HG03175 (cell line): Measurements from ENCODE around the gene ADCY5.

Experiments used
- ATAC-seq: cut with Tn5 transposase; IDR thresholded peaks from one replicate; pipeline ENCODE4 v1.9.1; 2021; ENCODE audit warnings: mild to moderate bottlenecking, moderate library complexity; ENCODE audit not compliant: unreplicated experiment

The ADCY5 gene

DNA sequence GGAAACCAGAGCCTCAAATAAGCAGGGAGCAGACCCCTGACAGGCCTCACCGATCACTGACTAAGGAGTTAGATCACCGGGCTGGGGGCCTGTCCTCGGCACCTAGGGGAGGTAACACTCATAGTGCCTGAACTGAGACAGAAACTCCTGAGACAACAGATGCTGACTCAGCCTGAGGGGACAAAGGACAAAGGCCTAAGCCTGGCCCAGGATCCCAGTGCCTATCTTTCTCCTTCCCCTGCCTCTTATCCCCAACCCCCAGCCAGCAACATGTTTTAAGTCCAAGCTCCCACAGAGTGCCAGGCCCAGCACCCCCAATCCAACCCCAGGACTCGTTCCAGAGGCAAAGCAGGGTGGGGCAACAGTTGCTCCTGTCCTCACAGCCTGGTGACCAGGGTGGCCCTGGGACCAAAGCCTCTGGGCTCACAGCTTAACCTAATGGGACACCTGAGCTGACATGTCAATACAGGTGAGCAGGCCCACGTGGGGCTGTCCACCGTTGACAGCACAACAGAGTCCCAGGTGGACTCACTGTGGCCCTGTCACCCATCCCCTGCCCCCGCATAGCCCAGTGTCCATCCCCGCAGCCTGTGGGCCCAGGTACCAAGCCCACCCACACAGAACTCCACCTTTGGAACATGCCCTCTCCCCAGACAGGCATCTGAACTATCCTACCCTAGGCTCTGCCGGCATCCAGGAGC lies 37.4 kb downstream of the ADCY5 start:
- no peak for ATAC-seq

DNA sequence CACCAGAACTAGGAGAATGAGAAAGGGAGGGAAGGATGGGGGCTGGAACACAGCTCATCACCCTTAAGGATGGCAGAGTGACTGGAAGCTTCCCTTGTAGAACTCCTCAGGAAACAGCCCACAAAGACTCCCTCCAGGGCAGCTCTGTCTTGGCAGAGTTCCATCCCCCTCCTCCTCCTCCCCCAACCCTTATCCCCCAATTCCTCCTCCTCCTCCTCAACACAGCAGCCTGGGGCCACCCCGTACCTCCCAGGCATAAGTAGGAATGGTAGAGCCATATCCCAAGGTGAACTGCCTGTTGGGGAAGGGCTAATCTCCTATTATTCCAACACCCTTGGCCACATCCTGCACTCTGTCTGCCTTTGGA lies 38.8 kb downstream of the ADCY5 start:
- ATAC-seq, result no peak

DNA sequence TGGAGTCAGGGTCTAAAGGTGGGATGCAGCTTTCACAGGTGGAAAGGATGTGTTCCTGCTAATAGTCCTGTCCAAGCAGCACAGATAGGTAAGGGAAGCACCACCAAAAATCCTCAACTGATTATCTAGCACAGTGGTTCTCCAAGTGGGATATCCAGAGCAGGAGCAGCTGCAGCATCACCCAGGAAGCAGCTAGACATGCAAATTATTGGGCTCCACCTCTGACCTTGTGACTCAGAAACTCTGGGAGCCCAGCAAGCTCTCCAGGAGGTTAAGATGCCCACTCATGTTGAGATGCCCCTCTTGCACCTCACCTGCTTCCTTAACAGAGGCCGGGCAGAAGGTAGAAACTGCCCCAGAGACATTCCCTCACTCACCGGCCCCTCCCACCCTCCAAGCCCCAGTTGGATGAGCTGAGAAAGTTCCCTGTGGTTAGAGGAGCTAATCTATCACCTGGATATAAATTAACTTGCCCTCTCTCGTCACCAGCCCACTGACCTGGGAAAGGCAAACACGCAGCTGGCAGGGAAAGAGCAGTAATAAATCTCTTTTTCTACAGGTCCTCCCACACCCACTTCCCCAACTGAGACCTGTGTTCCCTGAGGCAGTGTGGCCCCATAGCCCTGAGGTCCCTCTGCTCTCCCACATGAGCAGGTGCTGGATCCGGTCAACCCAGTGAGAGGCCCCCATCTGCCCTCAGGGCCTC lies 39.3 kb downstream of the ADCY5 start:
- ATAC-seq, result no peak

DNA sequence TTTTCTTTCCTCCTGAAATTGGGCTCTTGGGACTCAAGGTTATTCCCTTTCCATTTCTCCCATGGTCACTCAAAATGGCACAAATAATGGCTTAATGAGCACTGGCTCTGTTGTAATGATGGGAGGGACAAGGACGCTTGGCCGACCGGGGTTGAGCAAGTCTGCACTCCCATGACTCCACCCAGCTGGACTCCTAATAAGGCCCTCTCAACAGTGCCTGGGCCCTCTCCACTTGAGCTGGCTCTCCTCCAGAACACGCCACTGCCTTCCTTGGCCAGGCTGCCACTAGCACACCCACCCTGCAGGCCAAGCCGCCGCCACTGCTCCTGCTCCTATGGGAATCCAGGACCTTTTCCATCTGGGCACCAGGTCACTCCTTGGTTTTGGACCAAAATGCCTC lies 42.3 kb downstream of the ADCY5 start:
- ATAC-seq, result no peak

DNA sequence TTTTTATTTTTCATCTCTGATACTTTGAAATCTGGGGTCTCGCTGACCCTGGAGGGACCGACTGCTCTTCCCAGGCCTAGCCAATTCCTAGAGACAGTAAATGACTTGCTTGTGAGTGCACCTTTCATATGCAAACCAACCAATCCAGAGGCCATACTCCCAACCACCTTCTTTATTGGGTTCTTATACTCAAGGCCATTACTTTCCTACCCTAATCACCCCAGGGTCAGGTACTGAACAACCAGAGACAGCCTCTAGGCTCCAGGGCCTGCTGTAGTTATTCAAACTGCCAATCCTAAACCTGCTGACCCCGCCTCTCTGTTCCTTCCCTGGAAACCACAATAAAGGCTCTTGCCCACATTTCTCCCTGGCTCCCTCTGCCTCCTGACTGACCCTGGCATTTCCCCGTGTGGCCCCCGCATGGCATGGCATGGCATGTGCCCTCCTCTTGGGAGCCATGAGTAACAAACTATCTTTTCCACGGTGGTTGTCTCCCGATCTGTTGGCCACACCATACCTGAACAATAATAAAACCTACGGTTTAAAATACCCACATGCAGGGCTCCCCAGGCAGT lies 42.9 kb downstream of the ADCY5 start:
- no peak for ATAC-seq

DNA sequence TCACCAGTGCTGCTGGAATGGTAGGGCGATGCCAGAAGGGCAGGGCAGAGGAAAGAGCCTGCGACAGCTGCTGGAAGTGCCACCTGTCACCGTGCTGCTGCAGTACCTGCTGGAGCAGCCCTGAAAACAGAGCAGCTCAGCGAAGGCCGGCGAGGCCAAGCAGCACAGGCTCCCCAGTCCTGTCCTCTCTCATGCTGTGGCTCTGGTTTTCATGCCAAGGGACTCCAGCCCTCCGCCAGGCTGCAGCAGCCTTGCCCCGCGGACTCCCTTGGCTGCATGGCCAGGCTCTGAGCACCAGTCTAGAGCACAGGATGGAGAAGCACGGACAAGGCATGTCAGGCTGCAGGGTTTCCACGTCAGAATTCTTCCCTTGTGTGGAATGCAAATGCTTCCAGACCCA lies 43.9 kb downstream of the ADCY5 start:
- no peak for ATAC-seq

DNA sequence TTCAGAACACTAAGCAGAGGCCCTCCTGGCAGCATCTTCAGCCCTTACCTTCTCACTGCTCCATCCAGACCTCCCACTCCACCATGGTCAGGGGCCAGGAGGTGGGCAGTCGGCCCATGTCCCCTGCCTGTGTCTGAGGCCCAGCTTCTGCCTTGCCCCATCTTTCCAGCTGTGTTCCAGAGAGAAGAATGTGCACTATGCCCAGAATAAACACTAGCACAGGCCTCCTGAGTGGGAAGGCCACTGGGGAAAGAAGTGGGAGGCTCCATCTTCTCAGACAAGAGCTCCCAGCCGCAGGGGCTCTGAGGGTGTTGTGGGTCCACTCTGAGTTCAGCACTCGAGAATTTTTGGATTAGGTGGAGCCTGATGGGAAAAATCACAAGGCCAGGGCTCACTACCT lies 44.5 kb downstream of the ADCY5 start:
- ATAC-seq, result no peak

DNA sequence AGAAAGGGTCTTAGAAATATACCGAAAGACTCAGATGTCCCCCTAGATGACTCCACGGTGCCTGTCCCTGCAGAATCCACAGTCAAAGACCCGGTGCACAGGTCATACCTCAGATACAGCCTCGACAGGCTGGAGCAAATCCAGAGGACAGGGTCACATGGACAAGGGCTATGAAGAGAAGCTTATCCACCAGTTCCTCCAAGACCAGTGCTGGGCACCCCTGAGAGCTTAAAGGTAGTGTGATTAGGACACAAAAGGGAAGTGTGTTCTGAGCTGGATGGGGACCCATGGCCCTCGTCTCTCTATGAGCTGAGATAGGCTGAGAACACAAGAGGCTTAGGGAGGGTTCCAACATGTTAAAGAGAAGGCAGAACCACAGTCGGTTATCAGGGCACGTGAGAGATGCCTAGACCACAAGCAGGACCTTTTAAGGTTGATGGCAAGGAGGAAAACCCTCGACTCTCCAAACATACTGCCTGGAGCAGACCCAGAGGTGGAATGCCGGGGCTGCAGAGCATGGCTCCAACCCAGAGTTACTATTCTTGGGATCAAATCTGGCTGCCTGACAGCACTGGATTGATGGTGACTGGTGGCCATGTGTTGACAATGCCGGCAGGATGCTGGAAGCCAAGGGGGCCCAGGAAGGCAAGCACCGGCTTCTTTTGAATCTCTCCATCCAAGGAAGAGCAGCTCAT lies 46.9 kb downstream of the ADCY5 start:
- ATAC-seq, result no peak

DNA sequence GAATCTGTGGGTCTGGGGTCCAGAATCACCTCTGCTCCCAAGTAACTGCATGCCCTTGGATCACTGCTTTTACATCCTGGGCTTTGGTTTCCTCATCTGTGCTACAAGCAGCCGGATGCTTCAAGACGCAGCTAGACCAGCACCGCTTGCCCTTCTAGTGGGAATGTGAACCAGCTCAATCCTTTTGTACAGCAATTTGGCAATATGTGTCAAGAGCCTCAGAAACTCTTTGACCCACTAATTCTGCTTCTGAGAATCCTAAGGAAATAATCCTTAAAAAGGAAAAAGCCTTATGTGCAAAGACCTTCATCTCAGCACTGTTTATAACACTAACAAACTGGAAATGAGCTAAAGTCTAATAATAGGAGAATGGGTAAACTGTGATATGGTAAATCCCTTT lies 48.7 kb downstream of the ADCY5 start:
- no peak for ATAC-seq

DNA sequence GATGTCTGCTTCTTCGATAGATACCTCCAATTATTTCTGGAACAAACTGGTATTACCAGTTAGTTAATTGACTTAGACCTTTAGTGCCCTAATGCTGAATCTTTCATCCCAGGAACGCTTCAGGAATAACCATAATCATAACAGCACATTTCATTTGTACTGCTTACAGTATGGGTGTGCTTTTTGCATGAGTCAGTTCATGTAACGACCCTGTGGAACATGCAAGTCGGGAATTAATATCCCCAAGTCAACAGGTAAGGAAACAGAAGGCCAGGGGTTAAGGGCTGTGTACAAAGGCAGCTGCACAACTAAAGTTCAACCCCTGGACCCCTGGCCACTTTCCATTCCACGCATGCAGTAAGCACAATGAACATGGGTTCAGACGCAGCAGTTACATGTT lies 49.2 kb downstream of the ADCY5 start:
- no peak for ATAC-seq

DNA sequence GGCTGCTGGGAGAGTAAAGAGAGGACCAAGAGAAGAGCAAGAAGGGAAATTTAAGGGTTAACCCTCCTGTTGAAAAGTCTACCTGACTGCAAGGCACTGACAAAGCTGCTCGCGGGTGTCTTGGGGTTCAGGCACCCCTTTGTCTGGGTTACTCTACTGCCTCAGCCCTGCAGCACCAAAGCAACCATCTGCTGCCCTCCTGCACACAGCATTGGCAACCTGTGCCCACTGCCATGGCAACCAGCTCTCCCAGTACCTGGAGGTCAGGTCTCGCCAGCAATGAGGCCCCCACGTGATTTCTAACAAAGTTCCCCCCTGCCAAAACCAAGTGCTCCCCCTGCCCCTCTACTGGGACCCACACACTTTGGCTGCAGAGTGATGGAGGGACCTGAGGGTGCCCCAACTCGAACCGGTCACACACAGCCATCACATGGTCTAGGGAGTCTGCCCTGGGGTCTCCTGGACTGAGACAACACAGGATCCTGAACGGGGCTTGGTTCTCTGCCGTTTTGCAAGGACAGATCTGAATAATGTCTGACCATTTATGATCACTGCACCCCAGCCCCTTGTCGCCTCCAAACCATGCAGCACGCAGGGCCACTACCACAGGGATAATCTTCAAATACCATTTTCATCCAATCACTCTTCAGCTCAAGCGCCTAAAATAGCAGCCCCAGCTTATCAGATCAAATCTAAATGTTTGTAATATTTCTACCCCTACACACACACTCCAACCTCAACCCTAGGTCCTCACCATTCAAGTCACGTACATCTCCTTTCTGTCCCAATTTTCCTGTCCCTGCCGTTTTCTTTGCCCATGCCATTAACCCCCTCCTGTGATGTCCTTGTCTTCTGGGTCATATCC lies 50.7 kb downstream of the ADCY5 start:
- ATAC-seq, result no peak

DNA sequence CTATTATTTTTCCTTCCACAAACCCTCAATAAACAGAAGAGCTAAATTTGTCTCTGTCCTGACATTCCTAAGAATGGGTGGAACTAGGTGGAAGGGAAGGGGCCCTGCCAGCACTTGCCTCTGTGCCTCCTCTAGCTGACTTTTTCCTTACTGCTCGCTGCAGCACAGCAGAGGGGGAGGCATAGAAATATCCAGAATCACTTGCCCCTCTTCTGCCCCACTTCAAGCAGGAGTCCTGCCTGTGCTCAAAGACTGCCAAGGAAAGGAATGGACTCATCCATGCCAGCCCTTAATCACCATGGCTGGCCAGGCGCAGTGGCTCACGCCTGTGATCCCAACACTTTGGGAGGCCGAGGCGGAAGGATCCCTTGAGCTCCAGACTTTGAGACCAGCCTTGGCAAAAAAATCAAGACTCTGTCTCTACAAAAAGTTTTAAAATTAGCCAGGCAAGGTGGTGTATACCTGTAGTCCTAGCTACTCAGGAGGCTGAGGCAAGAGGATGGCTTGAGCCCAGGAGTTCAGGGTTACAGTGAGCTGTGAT lies 51.8 kb downstream of the ADCY5 start:
- ATAC-seq, result no peak

DNA sequence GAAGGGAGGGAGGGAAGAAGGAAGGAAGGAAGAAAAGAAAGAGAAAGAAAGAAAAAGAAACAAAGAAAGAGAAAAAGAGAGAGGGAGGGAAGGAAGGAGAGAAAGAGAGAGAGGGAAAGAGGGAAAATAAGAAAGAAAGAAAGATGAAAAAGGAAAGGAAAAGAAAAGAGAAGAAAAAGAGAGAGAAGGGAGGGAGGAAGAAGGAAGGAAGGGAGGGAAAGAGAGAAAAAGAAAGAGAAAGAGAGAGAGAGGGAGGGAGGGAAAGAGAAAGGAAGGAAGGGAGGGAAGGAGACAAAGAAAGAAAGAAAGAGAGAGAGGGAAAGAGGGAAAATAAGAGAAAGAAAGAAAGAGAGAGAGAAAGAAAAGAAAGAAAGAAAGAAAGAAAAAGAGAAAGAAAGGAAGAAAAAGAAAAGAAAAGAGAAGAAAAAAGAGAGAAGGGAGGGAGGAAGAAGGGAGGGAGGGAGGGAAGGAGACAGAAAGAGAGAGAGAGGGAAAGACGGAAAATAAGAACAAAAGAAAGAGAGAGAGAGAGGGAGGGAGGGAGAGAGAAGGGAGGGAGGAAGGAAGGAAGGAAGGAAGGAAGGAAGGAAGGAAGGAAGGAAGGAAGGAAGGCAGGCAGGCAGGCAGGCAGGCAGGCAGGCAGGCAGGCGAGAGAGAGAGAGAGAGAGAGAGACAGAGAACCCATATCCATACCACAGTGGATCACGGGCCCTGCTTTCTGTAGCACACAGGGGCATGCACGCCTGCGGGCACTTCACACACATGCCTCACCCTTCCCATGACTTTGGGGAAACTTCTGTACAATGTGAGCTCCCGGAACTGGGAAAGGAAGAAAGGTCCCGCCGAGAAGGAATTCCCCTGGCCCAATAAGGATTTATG lies 52.5 kb downstream of the ADCY5 start:
- no peak for ATAC-seq

DNA sequence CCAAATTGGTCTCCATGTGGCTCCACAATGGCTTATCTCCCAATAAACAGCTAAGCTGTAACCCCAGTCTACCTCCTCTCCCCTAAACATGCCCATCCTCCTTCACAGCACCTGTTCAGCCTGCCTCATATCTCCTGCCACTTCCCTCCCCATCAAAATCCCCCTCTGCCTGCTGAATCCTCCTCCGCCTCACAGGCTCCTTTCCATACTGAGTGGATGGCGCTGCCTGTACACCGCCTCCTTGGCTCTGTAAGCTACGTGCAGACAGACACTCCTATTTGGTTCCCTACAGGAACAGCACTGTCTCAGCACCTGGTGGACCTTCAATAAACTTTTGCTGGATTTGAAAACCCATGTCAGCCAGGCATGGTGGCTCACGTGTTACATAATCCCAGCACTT lies 53.7 kb downstream of the ADCY5 start:
- ATAC-seq, result no peak

DNA sequence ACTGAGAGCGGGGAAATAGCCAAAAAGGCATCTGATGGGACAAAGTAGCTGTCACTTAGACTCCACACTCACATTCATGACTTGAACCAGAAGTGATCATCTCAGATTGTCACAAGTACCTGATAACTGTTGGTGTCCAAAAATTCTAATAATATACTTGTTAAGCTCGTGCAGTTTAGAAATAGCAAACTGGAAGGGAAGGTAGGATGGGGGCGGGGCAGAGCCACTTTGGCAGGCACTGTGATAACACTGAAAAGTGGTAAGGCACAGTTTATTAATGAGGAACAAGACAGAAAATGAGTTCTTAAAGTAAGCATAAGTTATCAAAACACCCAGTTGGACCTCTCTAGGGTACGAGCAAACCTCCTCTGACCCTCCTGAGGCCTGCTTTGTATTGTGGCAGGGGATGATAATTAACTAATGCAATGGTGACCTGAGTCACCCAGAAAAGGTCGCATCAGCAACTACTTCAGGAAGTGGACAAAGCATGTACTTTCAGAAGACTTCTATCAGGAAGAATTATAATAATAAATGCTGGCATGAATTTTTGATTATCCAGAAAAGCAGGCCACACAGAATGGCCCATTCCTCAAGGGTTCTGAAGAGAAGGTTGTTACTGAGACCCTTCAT lies 54.4 kb downstream of the ADCY5 start:
- ATAC-seq, result no peak

DNA sequence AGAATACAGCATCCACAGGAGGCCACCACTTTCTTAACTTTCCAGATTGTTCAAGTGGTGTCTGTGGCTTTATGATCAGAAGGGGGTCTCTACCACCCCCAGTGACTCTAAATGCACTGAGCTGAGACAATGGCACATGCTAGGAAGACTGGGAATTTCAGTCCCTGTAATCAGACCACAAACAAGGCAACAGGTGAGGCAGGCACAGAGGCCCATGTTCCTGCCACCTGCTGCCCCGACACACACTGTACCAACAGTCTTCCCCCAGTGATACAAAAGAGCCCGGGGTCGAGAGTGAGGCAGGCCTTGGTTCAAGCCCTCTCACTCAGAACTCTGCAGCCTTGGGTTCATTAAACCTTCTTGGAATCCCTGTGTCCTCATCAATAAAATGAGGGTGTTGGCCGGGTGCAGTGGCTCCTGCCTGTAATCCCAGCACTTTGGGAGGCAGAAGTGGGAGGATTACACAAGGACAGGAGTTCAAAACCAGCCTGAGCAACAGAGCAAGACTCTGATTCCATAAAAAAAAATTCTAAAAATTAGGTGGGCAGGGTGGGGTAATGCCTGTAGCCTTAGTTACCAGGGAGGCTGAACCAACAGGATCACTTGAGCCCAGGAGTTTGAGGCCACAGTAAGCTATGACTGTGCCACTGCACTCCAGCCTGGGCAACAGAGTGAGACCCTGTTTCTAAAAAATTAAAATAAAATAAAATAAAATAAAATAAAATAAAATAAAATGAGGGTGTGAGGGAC lies 55.8 kb downstream of the ADCY5 start:
- ATAC-seq, result no peak

DNA sequence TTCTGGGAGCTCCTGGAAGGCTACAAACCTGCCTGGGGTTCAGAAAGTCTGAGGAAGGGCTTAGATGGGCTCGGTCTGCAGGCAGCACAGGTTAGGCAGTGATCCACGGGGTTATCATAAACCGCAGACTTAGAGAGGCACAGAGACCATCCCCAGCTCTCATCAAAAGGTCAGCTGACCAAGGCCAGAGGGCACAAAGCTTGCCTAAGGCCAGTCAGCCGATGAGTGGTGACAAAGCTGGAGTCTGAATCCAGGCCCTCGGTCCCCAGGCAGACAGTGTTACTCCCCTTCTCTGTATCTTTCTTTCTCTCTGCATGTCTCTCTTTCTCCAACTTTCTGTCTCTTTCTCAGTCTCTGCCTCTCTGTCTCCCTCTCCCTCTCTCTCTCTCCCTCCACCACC lies 56.5 kb downstream of the ADCY5 start:
- no peak for ATAC-seq

DNA sequence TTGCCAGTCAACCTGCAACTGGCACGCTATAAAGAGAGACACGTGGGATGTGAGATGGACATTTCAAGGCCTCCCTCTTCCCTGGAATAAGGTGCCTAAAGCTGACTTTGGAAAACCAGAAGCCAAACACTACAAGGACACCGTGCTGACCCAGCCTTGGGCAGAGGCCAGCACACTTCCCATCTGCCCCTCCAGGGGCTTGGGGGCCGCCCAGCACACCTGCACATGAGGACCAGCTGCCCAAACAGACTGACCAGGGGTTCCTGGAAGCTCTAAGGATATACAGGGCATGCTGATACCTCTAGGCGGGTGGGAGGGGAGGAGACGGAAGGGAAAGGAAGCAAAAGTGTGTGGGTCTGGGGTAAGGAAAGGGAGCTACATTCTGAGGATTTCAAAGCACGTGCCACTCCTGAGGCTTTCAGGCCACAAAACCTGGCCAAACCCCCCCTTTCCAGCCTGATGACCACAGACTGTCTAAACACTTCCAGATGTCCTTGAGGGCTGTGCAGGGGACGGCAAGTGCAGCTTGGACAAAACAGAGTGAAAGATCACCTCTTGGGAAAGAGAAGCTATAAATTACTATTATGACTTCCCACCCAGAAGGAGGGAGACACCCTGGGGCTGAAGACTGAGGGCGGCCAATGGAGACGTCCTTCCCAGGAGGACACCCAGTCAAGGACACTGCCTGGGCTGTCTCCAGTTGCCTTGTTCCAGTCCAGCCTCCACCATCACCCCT lies 57.9 kb downstream of the ADCY5 start:
- no peak for ATAC-seq
